ENCODE results near the gene ACKR4.
"Not testable (repeated sequence)": the region's sequence is repeated elsewhere in the genome, so short reads cannot be mapped to it uniquely, and the experiment has no call there.

DNA sequence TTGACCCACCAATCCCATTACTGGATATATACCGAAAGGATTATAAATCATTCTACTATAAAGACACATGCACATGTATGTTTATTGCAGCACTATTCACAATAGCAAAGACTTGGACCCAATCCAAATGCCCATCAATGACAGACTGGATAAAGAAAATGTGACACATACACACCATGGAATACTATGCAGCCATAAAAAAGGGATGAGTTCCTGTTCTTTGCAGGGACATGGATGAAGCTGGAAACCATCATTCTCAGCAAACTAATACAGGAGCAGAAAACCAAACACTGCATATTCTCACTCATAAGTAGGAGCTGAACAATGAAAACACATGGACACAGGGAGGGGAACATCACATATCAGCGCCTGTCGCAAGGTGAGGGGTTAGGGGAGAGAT, 18.2 kb downstream of the ACKR4 start:
- TF ChIP-seq, protein P1, sequence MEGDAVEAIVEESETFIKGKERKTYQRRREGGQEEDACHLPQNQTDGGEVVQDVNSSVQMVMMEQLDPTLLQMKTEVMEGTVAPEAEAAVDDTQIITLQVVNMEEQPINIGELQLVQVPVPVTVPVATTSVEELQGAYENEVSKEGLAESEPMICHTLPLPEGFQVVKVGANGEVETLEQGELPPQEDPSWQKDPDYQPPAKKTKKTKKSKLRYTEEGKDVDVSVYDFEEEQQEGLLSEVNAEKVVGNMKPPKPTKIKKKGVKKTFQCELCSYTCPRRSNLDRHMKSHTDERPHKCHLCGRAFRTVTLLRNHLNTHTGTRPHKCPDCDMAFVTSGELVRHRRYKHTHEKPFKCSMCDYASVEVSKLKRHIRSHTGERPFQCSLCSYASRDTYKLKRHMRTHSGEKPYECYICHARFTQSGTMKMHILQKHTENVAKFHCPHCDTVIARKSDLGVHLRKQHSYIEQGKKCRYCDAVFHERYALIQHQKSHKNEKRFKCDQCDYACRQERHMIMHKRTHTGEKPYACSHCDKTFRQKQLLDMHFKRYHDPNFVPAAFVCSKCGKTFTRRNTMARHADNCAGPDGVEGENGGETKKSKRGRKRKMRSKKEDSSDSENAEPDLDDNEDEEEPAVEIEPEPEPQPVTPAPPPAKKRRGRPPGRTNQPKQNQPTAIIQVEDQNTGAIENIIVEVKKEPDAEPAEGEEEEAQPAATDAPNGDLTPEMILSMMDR (conservative IDR thresholded peaks at IDR 0.05): not testable (repeated sequence)
- TF ChIP-seq EZH2 (IDR thresholded peaks at IDR 0.05; ENCODE audit: low read depth): not testable (repeated sequence)

Data from PC-9 (cell line).